HepG2 (cell line): ENCODE results near the gene VSIG2.

Experiments
- GATAD1 ChIP-seq: IDR thresholded peaks from 2 replicates; pipeline ENCODE4 v1.6.1; 2016; ENCODE audit warnings: missing genetic modification reagents, missing compliant biosample characterization
- MYC ChIP-seq: sonication (generic); formaldehyde crosslinking; IDR thresholded peaks from 2 replicates; pipeline ENCODE4 v1.9.0; 2021; ENCODE audit warnings: missing genetic modification reagents, borderline replicate concordance
- POLR2A ChIP-seq, 2 experiments: IDR thresholded peaks; 2 replicates each; pipeline ENCODE4 v1.6.1; 2011; ENCODE audit warnings: low read depth in 2 of 2, low read length in 2 of 2, mild to moderate bottlenecking in 1 of 2, moderate library complexity in 1 of 2; ENCODE audit not compliant: insufficient read depth in 1 of 2
- RFX5 ChIP-seq: IDR thresholded peaks from 2 replicates; pipeline ENCODE4 v1.6.1; 2011; ENCODE audit warnings: low read depth, low read length, improper control_type of control experiment
- SUZ12 ChIP-seq: fragments of 150-350 bp; IDR thresholded peaks from 2 replicates; pipeline ENCODE4 v1.6.1; 2014; ENCODE audit warnings: low read depth, low read length
- ZNF317 ChIP-seq: sonication (generic); formaldehyde crosslinking; IDR thresholded peaks from 2 replicates; pipeline ENCODE4 v1.5.0; 2020; ENCODE audit warnings: mild to moderate bottlenecking, missing genetic modification reagents
- TF ChIP-seq, protein P1 (sequence below): sonication (generic); formaldehyde crosslinking; IDR thresholded peaks from 2 replicates; pipeline ENCODE4 v1.4.0; 2020; ENCODE audit warnings: missing genetic modification reagents, mild to moderate bottlenecking, borderline replicate concordance
- TF ChIP-seq, protein P2 (sequence below): sonication (generic); formaldehyde crosslinking; IDR thresholded peaks from 2 replicates; pipeline ENCODE4 v1.5.0; 2020; ENCODE audit warnings: missing genetic modification reagents, mild to moderate bottlenecking, borderline replicate concordance
- TF ChIP-seq, protein P3 (sequence below): sonication (generic); formaldehyde crosslinking; IDR thresholded peaks from 2 replicates; pipeline ENCODE4 v1.4.0; 2020; ENCODE audit warnings: low read depth, missing genetic modification reagents
- TF ChIP-seq, protein P4 (sequence below): IDR thresholded peaks from 2 replicates; pipeline ENCODE4 v1.6.1; 2012; ENCODE audit warnings: inconsistent platforms

DNA sequence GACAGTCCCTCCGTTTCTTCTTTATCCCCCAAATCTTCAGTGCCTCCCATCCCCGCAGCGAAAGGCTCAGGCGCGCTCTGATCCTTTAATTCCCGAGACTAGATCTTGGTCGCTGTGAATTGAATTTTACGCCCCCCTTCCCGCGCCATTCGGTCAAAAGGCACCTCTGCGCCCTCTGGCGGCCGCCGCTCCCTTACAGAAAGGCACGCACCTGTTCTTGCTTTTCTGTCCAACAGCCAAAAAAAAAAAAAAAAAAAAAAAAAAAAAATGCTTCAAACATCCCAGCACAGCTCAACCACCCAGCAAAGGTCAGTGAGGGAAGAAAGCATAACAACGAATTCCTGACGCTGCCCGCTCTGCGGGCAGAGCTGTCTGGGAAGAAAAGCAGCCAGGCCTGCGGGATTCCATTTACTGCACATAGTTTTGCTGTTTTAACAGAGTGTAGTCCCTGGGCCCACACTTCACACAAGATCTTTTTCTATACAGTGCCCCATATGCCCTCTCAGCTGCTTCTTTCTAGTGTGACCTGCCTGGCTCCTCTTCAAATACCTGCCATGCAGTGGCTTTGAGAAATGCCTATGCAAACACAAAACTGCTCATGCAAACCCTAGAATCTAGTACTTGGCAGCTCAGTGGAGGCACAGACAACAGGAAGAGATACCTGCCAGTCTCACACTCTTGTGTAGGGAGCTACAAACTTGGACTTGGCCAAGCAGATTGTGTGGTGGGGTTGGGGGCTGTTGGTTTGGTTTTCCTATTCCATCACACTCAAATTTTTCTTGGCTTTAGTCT is 11.3 kb upstream of the VSIG2 start:
- TF ChIP-seq POLR2A (IDR thresholded peaks at IDR 0.05; ENCODE audit: insufficient read depth in 1 of 2, low read depth in 2 of 2, low read length in 2 of 2) (no peak), MYC (CRISPR knock-in tag) (no peak), RFX5 (no peak), SUZ12 (no peak), GATAD1 (CRISPR knock-in tag) (no peak), ZNF317 (CRISPR knock-in tag) (no peak)
- TF ChIP-seq, protein P1, sequence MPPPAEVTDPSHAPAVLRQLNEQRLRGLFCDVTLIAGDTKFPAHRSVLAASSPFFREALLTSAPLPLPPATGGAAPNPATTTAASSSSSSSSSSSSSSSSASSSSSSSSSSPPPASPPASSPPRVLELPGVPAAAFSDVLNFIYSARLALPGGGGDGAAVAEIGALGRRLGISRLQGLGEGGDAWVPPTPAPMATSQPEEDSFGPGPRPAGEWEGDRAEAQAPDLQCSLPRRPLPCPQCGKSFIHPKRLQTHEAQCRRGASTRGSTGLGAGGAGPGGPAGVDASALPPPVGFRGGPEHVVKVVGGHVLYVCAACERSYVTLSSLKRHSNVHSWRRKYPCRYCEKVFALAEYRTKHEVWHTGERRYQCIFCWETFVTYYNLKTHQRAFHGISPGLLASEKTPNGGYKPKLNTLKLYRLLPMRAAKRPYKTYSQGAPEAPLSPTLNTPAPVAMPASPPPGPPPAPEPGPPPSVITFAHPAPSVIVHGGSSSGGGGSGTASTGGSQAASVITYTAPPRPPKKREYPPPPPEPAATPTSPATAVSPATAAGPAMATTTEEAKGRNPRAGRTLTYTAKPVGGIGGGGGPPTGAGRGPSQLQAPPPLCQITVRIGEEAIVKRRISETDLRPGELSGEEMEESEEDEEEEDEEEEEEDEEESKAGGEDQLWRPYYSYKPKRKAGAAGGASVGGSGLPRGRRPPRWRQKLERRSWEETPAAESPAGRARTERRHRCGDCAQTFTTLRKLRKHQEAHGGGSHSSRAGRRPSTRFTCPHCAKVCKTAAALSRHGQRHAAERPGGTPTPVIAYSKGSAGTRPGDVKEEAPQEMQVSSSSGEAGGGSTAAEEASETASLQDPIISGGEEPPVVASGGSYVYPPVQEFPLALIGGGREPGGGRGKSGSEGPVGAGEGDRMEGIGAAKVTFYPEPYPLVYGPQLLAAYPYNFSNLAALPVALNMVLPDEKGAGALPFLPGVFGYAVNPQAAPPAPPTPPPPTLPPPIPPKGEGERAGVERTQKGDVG (CRISPR knock-in tag) = no peak
- TF ChIP-seq, protein P2, sequence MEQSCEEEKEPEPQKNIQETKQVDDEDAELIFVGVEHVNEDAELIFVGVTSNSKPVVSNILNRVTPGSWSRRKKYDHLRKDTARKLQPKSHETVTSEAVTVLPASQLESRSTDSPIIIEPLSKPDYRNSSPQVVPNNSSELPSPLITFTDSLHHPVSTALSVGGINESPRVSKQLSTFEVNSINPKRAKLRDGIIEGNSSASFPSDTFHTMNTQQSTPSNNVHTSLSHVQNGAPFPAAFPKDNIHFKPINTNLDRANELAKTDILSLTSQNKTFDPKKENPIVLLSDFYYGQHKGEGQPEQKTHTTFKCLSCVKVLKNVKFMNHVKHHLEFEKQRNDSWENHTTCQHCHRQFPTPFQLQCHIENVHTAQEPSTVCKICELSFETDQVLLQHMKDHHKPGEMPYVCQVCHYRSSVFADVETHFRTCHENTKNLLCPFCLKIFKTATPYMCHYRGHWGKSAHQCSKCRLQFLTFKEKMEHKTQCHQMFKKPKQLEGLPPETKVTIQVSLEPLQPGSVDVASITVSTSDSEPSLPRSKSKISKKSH (CRISPR knock-in tag) = no peak
- TF ChIP-seq, protein P3, sequence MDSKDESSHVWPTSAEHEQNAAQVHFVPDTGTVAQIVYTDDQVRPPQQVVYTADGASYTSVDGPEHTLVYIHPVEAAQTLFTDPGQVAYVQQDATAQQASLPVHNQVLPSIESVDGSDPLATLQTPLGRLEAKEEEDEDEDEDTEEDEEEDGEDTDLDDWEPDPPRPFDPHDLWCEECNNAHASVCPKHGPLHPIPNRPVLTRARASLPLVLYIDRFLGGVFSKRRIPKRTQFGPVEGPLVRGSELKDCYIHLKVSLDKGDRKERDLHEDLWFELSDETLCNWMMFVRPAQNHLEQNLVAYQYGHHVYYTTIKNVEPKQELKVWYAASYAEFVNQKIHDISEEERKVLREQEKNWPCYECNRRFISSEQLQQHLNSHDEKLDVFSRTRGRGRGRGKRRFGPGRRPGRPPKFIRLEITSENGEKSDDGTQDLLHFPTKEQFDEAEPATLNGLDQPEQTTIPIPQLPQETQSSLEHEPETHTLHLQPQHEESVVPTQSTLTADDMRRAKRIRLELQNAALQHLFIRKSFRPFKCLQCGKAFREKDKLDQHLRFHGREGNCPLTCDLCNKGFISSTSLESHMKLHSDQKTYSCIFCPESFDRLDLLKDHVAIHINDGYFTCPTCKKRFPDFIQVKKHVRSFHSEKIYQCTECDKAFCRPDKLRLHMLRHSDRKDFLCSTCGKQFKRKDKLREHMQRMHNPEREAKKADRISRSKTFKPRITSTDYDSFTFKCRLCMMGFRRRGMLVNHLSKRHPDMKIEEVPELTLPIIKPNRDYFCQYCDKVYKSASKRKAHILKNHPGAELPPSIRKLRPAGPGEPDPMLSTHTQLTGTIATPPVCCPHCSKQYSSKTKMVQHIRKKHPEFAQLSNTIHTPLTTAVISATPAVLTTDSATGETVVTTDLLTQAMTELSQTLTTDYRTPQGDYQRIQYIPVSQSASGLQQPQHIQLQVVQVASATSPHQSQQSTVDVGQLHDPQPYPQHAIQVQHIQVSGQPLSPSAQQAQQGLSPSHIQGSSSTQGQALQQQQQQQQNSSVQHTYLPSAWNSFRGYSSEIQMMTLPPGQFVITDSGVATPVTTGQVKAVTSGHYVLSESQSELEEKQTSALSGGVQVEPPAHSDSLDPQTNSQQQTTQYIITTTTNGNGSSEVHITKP = no peak
- TF ChIP-seq, protein P4, sequence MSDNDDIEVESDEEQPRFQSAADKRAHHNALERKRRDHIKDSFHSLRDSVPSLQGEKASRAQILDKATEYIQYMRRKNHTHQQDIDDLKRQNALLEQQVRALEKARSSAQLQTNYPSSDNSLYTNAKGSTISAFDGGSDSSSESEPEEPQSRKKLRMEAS = 0 out of 2 replicates have a peak, but pooled peaks have one; percentile 40
